Effector memory CD4-positive, alpha-beta T cell (primary cell): ENCODE results near the gene UGT1A10.

Source experiments
- DNase-seq, 3 donors: peaks; one replicate each; pipeline ENCODE4 v3.0.0-alpha.2; 2020
- H3K27ac ChIP-seq: 2 replicates; pipeline ENCODE4 v1.7.0; 2013; ENCODE audit warnings: mild to moderate bottlenecking, low read length, moderate library complexity; ENCODE audit not compliant: insufficient read depth, poor library complexity, severe bottlenecking
- H3K27me3 ChIP-seq: replicated peaks from 2 replicates; pipeline ENCODE4 v1.7.0; 2013; ENCODE audit warnings: mild to moderate bottlenecking, low read length; ENCODE audit not compliant: insufficient read depth, control insufficient read depth, poor library complexity, severe bottlenecking
- H3K36me3 ChIP-seq: 2 replicates; pipeline ENCODE4 v1.7.0; 2013; ENCODE audit warnings: mild to moderate bottlenecking, low read length, moderate library complexity; ENCODE audit not compliant: control insufficient read depth, insufficient read depth
- H3K4me1 ChIP-seq: 2 replicates; pipeline ENCODE4 v1.7.0; 2013; ENCODE audit warnings: low read length, mild to moderate bottlenecking; ENCODE audit not compliant: control insufficient read depth, insufficient read depth, poor library complexity, severe bottlenecking
- H3K4me3 ChIP-seq: 2 replicates; pipeline ENCODE4 v1.7.0; 2013; ENCODE audit warnings: low read length, low read depth, mild to moderate bottlenecking; ENCODE audit not compliant: insufficient read depth, poor library complexity, severe bottlenecking
- H3K9me3 ChIP-seq: 2 replicates; pipeline ENCODE4 v1.7.0; 2013; ENCODE audit warnings: mild to moderate bottlenecking, low read length, moderate library complexity; ENCODE audit not compliant: control insufficient read depth

The UGT1A10 gene

GRCh38 chr2:233789554-233789953, 153.3 kb downstream of the UGT1A10 start:
- no peak overlapping the region for H3K4me3 ChIP-seq
- no peak for DNase-seq
- H3K4me1 ChIP-seq, result no peaks in the 10 kb centered on the region
- H3K9me3 ChIP-seq, result no peaks in the 10 kb centered on the region
- H3K27me3 ChIP-seq, result no peaks in the 10 kb centered on the region
- H3K27ac ChIP-seq, result no peak overlapping the region
- H3K36me3 ChIP-seq, result no peaks in the 10 kb centered on the region

- H3K4me1 ChIP-seq, result no peaks in the 10 kb centered on the region
- no peak for DNase-seq
- no peak overlapping the region for H3K27ac ChIP-seq
- H3K36me3 ChIP-seq, result no peaks in the 10 kb centered on the region
- H3K9me3 ChIP-seq, result no peaks in the 10 kb centered on the region
- H3K27me3 ChIP-seq, result no peaks in the 10 kb centered on the region
- H3K4me3 ChIP-seq, result no peak overlapping the region
Observed at GRCh38 chr2:233791151-233791882, 155.1 kb downstream of the UGT1A10 start.

GRCh38 chr2:233791883-233792329, 155.7 kb downstream of the UGT1A10 start:
- Histone ChIP-seq H3K27me3 (no peaks in the 10 kb centered on the region), H3K4me3 (no peak overlapping the region), H3K36me3 (no peaks in the 10 kb centered on the region), H3K27ac (no peak overlapping the region), H3K9me3 (no peaks in the 10 kb centered on the region), H3K4me1 (no peaks in the 10 kb centered on the region)
- no peak for DNase-seq

GRCh38 chr2:233792720-233793119, 156.5 kb downstream of the UGT1A10 start:
- no peaks in the 10 kb centered on the region for H3K4me1 ChIP-seq
- no peak overlapping the region for H3K4me3 ChIP-seq
- H3K9me3 ChIP-seq, result no peaks in the 10 kb centered on the region
- no peaks in the 10 kb centered on the region for H3K27me3 ChIP-seq
- no peak for DNase-seq
- H3K27ac ChIP-seq, result no peak overlapping the region
- no peaks in the 10 kb centered on the region for H3K36me3 ChIP-seq

- no peaks in the 10 kb centered on the region for H3K36me3 ChIP-seq
- H3K27me3 ChIP-seq, result no peaks in the 10 kb centered on the region
- H3K4me1 ChIP-seq, result no peaks in the 10 kb centered on the region
- no peak for DNase-seq
- no peaks in the 10 kb centered on the region for H3K9me3 ChIP-seq
- H3K27ac ChIP-seq, result no peak overlapping the region
- H3K4me3 ChIP-seq, result no peak overlapping the region
Observed at GRCh38 chr2:233793465-233794127, 157.3 kb downstream of the UGT1A10 start.

GRCh38 chr2:233794128-233794658, 157.9 kb downstream of the UGT1A10 start:
- no peaks in the 10 kb centered on the region for H3K4me1 ChIP-seq
- H3K4me3 ChIP-seq, result no peak overlapping the region
- no peak overlapping the region for H3K27ac ChIP-seq
- no peaks in the 10 kb centered on the region for H3K9me3 ChIP-seq
- H3K27me3 ChIP-seq, result no peaks in the 10 kb centered on the region
- H3K36me3 ChIP-seq, result no peaks in the 10 kb centered on the region
- DNase-seq, result no peak

- no peak overlapping the region for H3K27ac ChIP-seq
- H3K36me3 ChIP-seq, result no peaks in the 10 kb centered on the region
- DNase-seq, result no peak
Observed at GRCh38 chr2:233795735-233796171, 159.5 kb downstream of the UGT1A10 start.

GRCh38 chr2:233796254-233796653, 160.0 kb downstream of the UGT1A10 start:
- Histone ChIP-seq H3K4me3 (no peak overlapping the region), H3K36me3 (no peaks in the 10 kb centered on the region), H3K27me3 (no peaks in the 10 kb centered on the region), H3K9me3 (no peaks in the 10 kb centered on the region), H3K4me1 (no peaks in the 10 kb centered on the region), H3K27ac (no peak overlapping the region)
- DNase-seq, result no peak

More at GRCh38 chr2:233795735-233796171, 159.5 kb downstream of the UGT1A10 start:
- H3K4me3 ChIP-seq, result no peak overlapping the region
- no peaks in the 10 kb centered on the region for H3K9me3 ChIP-seq
- no peaks in the 10 kb centered on the region for H3K4me1 ChIP-seq
- no peaks in the 10 kb centered on the region for H3K27me3 ChIP-seq

- DNase-seq, result no peak
- Histone ChIP-seq H3K36me3 (no peaks in the 10 kb centered on the region), H3K4me1 (no peaks in the 10 kb centered on the region), H3K4me3 (no peak overlapping the region), H3K9me3 (no peaks in the 10 kb centered on the region), H3K27me3 (no peaks in the 10 kb centered on the region), H3K27ac (no peak overlapping the region)
Observed at GRCh38 chr2:233798335-233799086, 162.3 kb downstream of the UGT1A10 start.
